ENCODE measurements around the gene COLEC11. TPM values are rescaled to one million over a fixed set of nuclear protein-coding genes. Genes with fewer than 3 reads are reported as not detected.

Gene COLEC11
- total and polyA plus RNA-seq, 2 of the 13 experiments (the other 11 are each of a cell fraction or from before 2014, with no cell fraction given), result 1.5 to 3.0 TPM

- TF ChIP-seq RBM39 (IDR thresholded peaks at IDR 0.05; ENCODE audit: low read depth, low read length, poor library complexity, severe bottlenecking) (no peak), ZBTB10 (CRISPR knock-in tag; IDR thresholded peaks at IDR 0.05; ENCODE audit: borderline replicate concordance) (no peak), ZNF350 (CRISPR knock-in tag; IDR thresholded peaks at IDR 0.05; ENCODE audit: borderline replicate concordance, low read depth) (no peak), MXD1 (CRISPR knock-in tag; IDR thresholded peaks at IDR 0.05) (no peak), PAF1 (CRISPR knock-in tag; IDR thresholded peaks at IDR 0.05) (no peak), ZNF275 (CRISPR knock-in tag; IDR thresholded peaks at IDR 0.05; ENCODE audit: borderline replicate concordance) (0 out of 2 replicates have a peak, but pooled peaks have one; percentile 14), ZNF775 (CRISPR knock-in tag; IDR thresholded peaks at IDR 0.05; ENCODE audit: borderline replicate concordance) (no peak), ZNF772 (CRISPR knock-in tag; IDR thresholded peaks at IDR 0.05) (no peak), ZNF224 (CRISPR knock-in tag; IDR thresholded peaks at IDR 0.05) (no peak), ZNF629 (CRISPR knock-in tag; conservative IDR thresholded peaks at IDR 0.05) (peak; percentile 82), ATF6 (CRISPR knock-in tag; conservative IDR thresholded peaks at IDR 0.05) (no peak), GTF3A (CRISPR knock-in tag; conservative IDR thresholded peaks at IDR 0.05) (no peak), CEBPB (IDR thresholded peaks at IDR 0.05; ENCODE audit: borderline replicate concordance, low read depth, low read length) (peak; percentile 90), TBX3 (IDR thresholded peaks at IDR 0.05; ENCODE audit: borderline replicate concordance) (no peak), ZSCAN20 (CRISPR knock-in tag; IDR thresholded peaks at IDR 0.05; ENCODE audit: borderline replicate concordance) (no peak), ZBTB7A (CRISPR knock-in tag; IDR thresholded peaks at IDR 0.05) (no peak), RFX1 (IDR thresholded peaks at IDR 0.05) (no peak), HNRNPL (IDR thresholded peaks at IDR 0.05; ENCODE audit: low read depth, low read length) (peak; percentile 81), ELF3 (CRISPR knock-in tag; IDR thresholded peaks at IDR 0.05) (no peak), ZFX (CRISPR knock-in tag; IDR thresholded peaks at IDR 0.05; ENCODE audit: low read depth) (0 out of 2 replicates have a peak, but pooled peaks have one; percentile 20), CEBPG (CRISPR knock-in tag; IDR thresholded peaks at IDR 0.05) (peak; percentile 88), POGZ (CRISPR knock-in tag; IDR thresholded peaks at IDR 0.05) (no peak), MIXL1 (CRISPR knock-in tag; IDR thresholded peaks at IDR 0.05) (no peak), MLX (CRISPR knock-in tag; IDR thresholded peaks at IDR 0.05) (no peak)
These were observed 4.3 kb downstream of the COLEC11 start (continued) for GRCh38 chr2:3598912-3599854.
